GM18508 (cell line): ENCODE data around the gene ANO10.
"Not testable (repeated sequence)": the region's sequence is repeated elsewhere in the genome, so short reads cannot be mapped to it uniquely, and the experiment has no call there.

ENCODE experiments used
- ATAC-seq: cut with Tn5 transposase; IDR thresholded peaks from one replicate; pipeline ENCODE4 v1.9.1; 2021; ENCODE audit warnings: moderate number of reproducible peaks; ENCODE audit not compliant: insufficient read depth, unreplicated experiment

Gene ANO10, protein sequence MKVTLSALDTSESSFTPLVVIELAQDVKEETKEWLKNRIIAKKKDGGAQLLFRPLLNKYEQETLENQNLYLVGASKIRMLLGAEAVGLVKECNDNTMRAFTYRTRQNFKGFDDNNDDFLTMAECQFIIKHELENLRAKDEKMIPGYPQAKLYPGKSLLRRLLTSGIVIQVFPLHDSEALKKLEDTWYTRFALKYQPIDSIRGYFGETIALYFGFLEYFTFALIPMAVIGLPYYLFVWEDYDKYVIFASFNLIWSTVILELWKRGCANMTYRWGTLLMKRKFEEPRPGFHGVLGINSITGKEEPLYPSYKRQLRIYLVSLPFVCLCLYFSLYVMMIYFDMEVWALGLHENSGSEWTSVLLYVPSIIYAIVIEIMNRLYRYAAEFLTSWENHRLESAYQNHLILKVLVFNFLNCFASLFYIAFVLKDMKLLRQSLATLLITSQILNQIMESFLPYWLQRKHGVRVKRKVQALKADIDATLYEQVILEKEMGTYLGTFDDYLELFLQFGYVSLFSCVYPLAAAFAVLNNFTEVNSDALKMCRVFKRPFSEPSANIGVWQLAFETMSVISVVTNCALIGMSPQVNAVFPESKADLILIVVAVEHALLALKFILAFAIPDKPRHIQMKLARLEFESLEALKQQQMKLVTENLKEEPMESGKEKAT

DNA sequence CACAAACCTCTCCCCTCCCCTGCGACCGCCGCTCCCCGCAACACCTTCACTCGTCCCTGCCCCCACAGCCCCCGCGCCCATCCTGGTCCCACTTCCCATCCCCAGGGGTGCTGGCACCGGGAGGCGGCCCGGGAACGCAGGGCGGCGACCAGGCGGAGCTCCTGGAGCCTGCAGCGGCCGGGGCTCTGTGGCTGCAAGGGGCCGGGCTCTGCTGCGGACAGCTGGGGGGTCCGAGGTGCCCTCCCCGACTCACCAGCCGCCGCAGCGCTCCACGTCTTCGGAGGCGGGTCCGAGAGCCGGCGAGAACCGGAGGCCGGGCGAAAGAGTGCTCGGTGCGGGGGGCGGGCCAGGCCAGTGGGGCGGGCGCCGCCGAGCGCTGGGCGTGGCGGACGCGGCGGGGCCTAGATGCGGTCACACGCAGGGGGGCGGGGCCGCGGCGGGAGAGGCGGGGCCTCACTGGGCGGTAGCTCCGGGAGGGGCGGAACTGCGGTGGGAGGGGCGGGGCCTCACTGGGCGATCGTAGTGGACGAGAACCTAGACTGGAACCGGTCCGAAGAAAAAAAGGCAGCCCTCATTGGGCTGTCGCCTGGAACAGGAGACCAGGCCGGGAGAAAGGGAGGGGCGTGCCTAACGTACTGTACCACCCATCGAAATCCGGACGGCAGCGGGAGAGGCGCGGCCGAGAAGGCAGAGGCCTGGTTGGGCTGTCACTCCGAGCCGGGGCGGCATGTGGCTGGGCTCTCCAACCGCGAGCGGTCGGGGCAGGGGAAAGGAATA is at the start of gene ANO10:
Gene ANO10 (minus strand): TSS at position 356 of the 777 bp plus-strand sequence. CDS start 16,159 bp downstream, outside the sequence.
- peak; percentile 86 for ATAC-seq

DNA sequence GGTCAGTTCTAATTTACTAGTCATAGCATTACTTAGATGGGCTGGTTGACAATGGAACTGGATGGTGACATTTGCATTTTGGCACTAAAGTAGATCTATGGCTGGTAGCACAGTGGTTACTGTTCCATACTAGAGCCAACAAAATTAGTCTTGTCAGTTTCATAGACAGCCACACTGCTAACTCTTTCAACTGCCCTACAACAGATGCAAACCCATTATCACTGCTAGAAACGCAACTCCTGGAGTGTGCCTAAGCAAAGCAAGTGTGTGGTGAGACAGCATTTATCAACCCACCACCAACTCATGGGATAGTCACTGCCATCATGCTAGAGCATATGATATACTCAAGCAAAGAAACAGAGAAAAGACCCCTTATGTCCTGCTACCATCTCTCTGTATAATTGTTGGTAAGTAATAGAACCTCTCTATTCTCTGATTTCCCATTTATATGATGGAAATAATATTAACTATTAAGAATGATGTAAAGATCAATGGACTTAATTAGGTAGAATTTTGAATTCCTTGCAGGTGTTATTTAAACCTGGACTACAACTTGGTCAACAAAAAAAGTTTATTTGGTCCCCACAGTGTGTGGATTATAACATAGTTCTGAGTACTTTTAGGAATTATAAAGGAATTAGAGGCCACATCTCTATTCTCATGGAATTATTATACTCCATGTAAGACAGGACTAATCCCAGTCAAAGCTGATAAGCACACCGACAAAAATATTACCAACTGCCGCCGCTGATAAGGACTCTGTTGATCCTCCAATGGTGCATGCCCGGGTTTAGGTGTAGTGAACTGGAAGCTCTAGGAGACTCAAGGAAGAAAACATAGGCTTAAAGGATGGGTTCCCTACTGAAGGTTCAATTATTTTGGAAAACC is 49.1 kb upstream of the ANO10 start:
- ATAC-seq, result no peak

DNA sequence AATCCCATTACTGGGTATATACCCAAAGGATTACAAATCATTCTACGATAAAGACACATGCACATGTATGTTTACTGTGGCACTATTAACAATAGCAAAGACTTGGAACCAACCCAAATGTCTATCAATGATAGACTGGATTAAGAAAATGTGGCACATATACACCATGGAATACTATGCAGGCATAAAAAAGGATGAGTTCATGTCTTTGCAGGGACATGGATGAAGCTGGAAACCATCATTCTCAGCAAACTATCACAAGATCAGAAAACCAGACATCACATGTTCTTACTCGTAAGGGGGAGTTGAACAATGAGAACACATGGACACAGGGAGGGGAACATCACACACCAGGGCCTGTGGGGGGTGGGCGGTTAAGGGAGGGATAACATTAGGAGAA is 43.2 kb upstream of the ANO10 start:
- not testable (repeated sequence) for ATAC-seq

DNA sequence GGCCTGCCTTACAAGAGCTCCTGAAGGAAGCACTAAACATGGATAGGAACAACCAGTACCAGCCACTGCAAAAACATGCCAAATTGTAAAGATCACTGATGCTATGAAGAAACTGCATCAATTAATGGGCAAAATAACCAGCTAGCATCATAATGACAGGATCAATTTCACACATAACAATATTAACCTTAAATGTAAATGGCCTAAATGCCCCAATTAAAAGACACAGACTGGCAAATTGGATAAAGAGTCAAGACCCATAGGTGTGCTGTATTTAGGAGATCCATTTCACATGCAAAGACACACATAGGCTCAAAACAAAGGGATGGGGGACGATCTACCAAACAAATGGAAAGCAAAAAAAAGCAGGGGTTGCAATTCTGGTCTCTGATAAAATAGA is 39.6 kb upstream of the ANO10 start:
- not testable (repeated sequence) for ATAC-seq

DNA sequence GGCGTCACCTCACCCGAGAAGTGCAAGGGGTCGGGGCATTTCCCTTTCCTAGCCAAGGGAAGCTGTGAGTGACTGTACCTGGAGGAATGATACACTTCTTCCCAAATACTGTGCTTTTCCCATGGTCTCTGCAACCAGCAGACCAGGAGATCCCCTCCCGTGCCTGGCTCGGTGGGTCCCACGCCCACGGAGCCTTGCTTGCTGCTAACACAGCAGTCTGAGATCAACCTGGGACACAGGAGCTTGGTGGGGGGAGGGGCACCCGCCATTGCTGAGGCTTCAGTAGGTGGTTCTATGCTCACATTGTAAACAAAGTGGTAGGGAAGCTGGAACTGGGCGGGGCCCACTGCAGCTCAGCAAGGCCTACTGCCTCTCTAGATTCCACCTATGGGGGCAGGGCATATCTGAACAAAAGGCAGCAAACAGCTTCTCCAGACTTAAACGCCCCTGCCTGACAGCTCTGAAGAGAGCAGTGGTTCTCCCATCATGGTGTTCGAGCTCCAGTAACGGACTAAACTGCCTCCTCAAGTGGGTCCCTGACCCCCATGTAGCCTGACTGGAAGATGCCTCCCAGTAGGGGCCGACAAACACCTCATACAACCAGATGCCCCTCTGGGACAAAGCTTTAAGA is 37.6 kb upstream of the ANO10 start:
- ATAC-seq, result no peak

DNA sequence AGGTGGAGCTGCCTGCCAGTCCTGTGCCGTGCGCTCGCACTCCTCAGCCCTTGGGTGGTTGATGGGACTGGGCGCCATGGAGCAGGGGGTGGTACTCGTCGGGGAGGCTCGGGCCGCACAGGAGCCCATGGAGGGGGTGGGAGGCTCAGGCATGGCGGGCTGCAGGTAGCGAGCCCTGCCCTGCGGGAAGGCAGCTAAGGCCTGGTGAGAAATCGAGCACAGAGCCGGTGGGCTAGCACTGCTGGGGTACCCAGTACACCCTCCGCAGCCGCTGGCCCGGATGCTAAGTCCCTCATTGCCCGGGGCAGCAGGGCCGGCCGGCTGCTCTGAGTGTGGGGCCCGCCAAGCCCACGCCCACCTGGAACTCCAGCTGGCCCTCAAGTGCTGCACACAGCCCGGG is 34.6 kb upstream of the ANO10 start:
- not testable (repeated sequence) for ATAC-seq

DNA sequence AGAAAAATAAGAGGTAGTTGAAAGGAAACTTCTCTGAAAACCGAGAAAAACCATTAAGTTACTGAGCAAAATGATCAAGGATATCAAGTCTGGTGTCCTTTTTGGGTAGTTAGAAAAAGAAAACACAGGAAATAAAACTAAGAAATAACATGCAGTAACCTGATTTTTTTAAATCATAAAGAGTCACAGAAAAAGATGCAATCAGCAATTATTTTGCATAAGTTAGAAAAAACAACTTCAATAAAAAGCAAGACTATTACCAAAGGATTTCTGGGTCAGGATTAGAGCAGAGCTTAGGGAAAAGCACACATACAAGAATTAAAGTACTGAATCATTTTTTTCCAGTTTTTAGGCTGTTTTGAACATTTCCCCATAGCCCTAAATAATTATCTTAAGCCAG is 28.5 kb upstream of the ANO10 start:
- ATAC-seq, result no peak

DNA sequence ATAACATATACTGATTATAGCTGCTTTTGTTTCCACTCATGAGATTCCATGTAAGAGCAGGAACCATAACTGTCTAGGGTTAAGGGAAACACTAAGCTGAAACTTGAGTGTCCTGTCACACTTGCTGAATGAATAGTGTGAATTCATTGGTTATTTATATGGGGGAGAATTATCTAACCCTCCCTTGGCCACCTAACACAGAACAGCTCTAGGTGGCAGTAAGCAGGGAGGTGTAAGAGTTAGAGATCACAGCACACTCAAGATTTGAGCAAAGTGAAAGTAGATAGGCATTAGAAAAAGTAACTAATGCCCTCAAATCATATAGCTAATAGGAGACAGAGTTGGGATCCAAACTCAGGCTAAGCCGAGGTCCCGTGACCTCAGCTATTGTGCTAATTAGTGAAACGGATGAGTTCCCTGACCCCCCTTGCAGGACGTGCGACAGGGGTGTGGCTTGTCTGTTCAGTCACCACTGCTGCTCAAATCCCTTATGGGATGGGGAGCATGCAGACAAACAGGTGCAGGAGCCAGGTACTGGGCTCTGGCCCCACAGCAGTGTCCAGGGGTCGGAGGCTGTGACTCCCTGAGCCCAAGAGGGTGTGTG is 27.7 kb upstream of the ANO10 start:
- ATAC-seq, result no peak

DNA sequence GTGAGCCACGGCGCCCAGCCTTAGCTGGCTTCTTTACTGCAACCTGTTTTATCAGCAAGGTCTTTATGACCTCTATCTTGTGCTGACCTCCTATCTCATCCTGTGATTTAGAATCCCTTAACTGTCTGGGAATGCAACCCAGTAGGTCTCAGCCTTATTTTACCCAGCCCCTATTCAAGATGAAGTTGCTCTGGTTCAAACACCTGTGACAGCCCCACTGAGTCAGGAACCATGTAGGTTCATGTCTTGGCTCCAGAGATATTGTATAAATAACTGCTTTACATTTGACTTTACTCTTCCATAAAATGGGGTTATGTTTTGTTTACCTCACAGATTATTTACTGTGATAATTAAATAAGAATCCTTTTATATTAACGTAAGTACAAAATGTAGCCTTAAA is 27.1 kb upstream of the ANO10 start:
- ATAC-seq, result no peak

DNA sequence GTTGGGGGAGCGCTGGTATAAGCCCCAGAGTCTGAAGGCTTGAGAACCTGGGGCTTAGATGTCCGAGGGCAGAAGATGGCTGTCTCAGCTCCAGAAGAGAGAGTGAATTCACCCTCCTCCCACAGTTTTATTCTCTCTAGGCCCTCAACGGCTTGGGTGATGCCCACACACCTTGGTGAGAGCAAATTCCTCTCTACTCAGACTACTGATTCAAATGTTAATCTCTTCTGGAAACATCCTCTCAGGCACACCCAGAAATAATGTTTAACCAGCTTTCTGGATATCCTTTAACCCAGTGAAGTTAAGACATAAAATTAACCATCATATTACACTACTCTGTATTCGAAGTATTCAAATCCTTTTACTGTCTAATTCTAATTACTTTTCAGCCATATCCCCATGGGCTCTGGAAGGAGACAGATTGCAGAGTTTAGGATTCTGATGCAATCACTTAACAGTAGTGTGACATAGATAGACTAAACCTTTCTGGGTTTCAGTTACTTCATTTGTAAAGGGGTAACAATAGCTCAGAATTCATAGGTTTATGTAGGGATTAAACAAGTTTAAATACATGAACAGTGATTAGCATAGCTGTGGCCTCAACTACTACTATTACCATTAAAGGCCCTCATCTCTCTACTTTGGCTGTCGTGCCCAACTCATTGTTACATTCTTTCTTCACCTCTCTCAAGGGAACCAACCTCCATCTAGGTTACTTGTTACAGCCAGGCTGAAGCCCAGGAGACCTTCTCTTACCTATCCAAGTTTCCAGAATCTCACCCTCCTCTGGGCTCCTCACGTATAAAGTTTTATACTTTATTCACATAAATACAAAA is 25.7 kb upstream of the ANO10 start:
- ATAC-seq, result no peak

DNA sequence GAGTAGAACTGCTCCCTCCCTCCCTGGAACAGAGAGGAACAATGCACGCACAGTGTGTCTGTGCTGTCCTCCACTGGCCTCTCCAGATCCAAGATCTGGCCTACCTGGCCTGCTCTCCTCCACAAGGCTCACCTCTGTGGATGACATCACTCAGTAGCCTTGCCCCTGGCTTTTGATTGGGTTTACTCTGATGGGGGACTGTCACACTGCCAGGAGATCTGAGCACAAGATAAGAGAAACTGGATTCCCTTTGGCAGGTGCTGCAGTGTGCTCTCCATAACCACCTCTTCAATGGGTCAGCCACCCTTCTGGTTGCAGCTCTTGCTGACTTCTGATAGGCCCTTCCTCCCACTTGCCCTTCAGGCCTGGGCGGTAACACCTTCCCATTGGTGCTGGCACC is 22.6 kb upstream of the ANO10 start:
- ATAC-seq, result no peak

DNA sequence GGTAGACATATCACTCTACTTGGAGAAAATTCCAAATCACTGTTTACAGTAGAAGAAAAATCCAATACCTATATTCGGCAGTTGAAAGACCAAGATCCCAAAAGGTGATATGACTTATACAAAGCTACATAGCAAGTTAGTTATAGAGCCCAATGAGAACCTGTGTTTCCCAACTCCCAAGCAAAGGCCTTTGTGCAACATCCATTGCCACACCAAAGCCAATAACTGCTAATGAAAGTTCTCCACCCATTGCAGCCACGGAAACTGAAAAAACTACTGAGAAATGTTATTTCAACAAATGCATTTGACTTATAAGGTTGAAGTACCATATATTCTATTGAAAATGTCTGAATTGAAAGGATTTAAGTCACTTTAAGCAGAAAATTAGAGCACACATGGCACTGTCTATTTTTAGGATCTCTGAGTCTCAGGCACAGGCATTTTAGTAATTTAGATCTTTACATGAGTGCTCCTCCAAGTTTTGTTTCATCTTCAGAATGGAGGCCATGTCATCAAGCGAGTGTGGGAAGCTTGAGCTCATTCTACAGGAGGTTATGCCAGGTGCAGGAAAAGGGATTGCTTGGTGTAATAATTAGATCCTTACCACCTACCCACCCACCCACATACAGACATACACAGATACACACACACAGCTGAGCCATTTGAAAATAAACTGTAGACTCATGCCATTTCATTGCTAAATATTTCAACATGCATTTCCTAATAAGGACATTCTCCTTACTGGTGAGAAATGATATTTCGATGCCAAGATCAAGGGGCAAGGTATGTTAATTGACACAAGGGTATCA is 19.7 kb upstream of the ANO10 start:
- ATAC-seq, result no peak

DNA sequence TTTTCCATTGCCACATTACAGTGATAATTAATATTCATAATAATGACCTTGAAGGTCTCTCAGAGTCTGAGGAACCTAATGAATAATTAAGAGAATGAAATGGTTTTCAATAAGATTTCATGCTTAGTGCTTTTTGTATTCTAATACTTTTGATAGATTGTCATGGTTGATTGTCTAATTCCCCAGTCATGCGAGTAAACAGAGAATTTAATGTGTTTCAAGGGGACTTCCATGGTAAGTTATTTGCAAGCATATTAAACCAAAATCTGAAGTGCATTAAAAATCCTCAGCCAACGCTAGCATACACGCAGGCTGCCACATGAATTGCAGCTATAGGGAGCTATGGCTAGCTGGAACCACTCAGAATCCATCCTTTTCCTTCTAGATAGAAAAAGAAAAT is 18.9 kb upstream of the ANO10 start:
- no peak for ATAC-seq

DNA sequence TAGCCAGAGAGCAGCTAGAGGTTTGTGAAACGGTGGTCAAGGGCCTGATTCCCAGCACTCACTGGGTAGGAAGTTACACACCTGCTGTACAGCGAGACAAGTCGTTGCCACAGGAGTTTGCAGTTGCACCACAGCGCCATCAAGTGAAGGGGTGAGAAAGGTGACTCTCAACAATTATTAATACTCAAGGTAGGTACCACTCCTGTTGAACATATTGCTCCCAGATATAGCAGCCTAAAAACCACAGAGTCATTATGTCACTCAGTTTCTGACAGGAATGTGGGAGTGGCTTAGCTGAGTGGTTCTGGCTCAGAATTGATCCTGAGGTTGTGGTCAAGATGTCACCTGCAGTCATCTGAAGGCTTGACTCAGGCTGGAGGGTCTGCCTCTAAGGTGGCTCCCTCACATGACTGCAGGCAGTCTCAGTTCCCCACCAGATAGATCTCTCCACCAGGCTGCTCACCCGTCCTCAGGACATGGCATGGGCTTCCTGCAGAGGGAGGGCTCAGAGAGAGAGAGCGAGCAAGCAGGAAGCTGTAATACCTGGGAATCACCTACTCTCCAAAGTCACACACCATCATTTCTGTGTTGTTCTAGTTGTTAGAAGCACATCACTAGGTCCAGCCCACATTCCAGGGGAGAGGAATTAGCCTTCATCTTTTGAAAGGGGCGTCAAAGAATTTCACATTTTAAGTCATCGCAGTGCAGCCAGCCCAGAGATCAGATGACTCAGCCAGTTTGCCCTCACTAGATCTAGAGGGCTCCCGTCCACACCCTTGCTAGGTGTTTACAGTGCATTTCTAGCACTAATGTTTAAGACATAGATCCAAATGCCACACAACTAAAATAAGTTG is 17.0 kb upstream of the ANO10 start:
- ATAC-seq, result no peak

DNA sequence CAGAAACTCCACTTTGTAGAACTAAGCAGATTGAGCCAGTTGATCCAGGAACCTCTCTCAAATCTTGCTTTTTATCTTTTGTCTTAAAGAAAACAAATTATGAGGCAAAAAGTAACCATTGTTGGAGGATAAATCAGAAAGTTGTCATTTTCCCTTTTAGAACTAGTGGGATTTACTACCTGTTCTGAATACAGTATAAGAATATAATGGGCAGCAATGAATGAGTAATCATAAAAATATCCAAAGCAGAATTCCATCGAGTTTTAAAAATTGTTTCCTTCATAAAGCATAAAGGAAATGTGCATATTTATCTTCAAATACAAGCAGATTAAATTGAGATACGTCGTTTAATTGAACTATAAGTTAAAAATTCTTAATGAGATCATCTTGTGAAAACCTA is 15.9 kb upstream of the ANO10 start:
- no peak for ATAC-seq

DNA sequence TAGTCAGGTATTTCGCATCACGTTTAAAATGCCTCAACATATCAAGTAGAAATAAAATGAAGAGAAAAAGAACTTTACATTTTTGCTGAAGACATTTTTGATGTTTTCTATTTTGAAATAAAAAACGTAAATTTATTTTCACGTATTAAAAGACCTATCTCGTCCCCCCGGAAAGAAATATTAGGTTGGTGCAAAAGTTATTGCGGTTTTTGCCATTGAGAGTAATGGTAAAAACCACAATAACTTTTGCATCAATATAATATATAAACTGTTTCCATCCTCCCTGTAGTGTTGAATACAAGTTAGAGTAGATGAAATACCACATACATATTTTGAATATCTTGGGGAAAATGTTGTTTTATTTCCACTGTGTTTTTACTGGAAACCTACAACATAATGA is 11.2 kb upstream of the ANO10 start:
- ATAC-seq, result no peak

DNA sequence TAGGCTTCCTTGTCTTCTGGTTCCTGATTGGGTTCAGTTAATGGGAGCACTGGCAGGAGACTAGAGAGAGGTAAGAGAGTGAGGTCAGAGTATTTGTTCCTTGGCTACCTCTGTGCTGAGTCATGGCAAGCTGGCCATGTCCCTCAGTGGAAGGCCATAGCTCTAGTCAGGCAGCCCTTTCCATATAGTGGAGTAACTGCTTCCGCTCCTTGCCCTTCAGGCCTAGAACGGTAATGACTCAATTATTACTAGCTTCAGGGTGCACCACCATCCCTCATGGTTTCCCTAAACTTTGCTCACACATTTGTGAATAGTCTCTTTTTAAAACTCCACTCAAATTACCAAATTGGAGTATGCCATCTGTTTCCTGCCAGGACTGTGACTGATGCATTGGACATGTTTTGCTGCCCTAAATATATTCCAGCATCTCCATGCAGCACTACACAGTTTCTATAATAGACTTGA is 10.5 kb upstream of the ANO10 start:
- ATAC-seq, result no peak
